ENCODE results near the gene NAPEPLD. TPM values are rescaled to one million over a fixed set of nuclear protein-coding genes. Genes with fewer than 3 reads are reported as not detected.
A peak's percentile ranks its signal among the peaks of the same experiment; 100 is the strongest.
"Not testable (repeated sequence)": the region's sequence is repeated elsewhere in the genome, so short reads cannot be mapped to it uniquely, and the experiment has no call there.

Gene NAPEPLD
- 8.4 and 8.8 TPM in 2 replicates for polyA plus RNA-seq
- 14.1 and 17.4 TPM in 2 replicates for polyA minus RNA-seq

DNA sequence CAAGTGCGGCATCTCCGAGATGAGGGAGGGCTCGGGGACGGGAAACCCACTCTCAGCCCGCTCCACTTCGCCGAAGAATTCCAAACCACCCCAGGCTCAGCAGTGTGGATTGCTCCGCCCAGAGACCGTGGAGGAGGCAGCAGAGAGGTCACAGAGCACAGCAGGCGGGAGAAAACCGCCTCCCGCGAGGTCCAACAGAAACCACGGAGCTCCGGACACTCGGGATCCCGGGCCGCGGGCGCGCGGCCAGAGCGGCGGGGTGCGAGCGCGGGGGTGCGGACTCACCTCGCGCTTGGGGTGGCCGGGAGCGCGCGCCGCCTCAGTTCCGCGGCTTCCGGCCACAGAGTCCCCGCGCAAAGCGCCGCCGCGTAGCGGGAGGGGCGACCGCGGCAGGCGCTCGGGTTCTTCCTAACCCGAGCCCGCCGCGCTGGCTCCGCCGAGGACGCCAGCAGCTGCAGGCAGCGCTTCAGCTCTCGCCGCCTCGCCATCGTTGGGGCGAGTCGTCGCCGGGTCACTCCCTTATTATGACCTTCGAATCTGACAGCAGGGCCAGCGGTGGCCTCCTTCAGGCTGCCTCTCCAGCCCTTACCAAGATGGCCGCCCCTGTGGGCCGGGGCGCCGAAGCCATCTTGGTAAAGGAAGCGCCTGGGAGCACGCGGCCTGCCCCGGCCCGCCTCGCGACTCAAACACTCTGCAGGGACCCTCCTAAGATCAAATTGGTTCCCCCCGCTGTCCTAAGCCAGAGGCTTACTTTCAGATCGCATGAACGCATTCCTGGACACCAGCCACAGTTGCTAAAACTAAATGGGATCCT is at the start of gene NAPEPLD:
Gene NAPEPLD (minus strand): TSS at position 106 of the 814 bp plus-strand sequence. CDS start 20,323 bp downstream, outside the sequence.
- Histone ChIP-seq H3K4me3 (ENCODE audit: low read length) (peak within 1 kb of the TSS; percentile 74), H2AFZ (ENCODE audit: low read depth, low read length) (peak within 1 kb of the TSS; percentile 98), H3K79me2 (replicated peaks; ENCODE audit: insufficient read depth, low read length) (peaks cover 19% of the 10 kb centered on the region), H3K9me2 (ENCODE audit: insufficient read depth, low read length) (no peaks in the 10 kb centered on the region), H3K27ac (ENCODE audit: low read length) (peak within 1 kb of the TSS; percentile 92), H3K36me3 (ENCODE audit: insufficient read depth, low read length) (no peaks in the 10 kb centered on the region), H3K27me3 (ENCODE audit: insufficient read depth, low read depth, low read length) (no peaks in the 10 kb centered on the region), H3F3A (ENCODE audit: insufficient read depth, low read length, poor library complexity, severe bottlenecking) (no peaks in the 10 kb centered on the region), H3K9me3 (ENCODE audit: low read length) (no peaks in the 10 kb centered on the region), H3K4me2 (ENCODE audit: low read length) (peak within 1 kb of the TSS; percentile 79), H3K9ac (ENCODE audit: low read length) (peak within 1 kb of the TSS; percentile 89), H4K20me1 (ENCODE audit: insufficient read depth) (no peaks in the 10 kb centered on the region)
- TF ChIP-seq CTCF (IDR thresholded peaks at IDR 0.05; ENCODE audit: poor library complexity, severe bottlenecking) (peak; percentile 37), EP300 (conservative IDR thresholded peaks at IDR 0.05; ENCODE audit: poor library complexity, severe bottlenecking) (peak; percentile 52), MXI1 (conservative IDR thresholded peaks at IDR 0.05; ENCODE audit: poor library complexity, severe bottlenecking) (peak; percentile 55), TAF1 (IDR thresholded peaks at IDR 0.05; ENCODE audit: low read depth) (peak; percentile 39), POLR2AphosphoS5 (IDR thresholded peaks at IDR 0.05) (peak; percentile 53), SMC3 (conservative IDR thresholded peaks at IDR 0.05; ENCODE audit: poor library complexity) (peak; percentile 41), RAD21 (conservative IDR thresholded peaks at IDR 0.05) (peak; percentile 44), EZH2 (IDR thresholded peaks at IDR 0.05; ENCODE audit: borderline replicate concordance, insufficient read depth, low read length, poor library complexity, severe bottlenecking) (no peak)
- TF ChIP-seq, protein P1, sequence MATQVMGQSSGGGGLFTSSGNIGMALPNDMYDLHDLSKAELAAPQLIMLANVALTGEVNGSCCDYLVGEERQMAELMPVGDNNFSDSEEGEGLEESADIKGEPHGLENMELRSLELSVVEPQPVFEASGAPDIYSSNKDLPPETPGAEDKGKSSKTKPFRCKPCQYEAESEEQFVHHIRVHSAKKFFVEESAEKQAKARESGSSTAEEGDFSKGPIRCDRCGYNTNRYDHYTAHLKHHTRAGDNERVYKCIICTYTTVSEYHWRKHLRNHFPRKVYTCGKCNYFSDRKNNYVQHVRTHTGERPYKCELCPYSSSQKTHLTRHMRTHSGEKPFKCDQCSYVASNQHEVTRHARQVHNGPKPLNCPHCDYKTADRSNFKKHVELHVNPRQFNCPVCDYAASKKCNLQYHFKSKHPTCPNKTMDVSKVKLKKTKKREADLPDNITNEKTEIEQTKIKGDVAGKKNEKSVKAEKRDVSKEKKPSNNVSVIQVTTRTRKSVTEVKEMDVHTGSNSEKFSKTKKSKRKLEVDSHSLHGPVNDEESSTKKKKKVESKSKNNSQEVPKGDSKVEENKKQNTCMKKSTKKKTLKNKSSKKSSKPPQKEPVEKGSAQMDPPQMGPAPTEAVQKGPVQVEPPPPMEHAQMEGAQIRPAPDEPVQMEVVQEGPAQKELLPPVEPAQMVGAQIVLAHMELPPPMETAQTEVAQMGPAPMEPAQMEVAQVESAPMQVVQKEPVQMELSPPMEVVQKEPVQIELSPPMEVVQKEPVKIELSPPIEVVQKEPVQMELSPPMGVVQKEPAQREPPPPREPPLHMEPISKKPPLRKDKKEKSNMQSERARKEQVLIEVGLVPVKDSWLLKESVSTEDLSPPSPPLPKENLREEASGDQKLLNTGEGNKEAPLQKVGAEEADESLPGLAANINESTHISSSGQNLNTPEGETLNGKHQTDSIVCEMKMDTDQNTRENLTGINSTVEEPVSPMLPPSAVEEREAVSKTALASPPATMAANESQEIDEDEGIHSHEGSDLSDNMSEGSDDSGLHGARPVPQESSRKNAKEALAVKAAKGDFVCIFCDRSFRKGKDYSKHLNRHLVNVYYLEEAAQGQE (IDR thresholded peaks at IDR 0.05; ENCODE audit: borderline replicate concordance): peak; percentile 60

- not testable (repeated sequence) for H2AFZ ChIP-seq (ENCODE audit: low read depth, low read length); H3K36me3 ChIP-seq (ENCODE audit: insufficient read depth, low read length); H3K4me3 ChIP-seq (ENCODE audit: low read length); H3K9ac ChIP-seq (ENCODE audit: low read length); H3K4me2 ChIP-seq (ENCODE audit: low read length); H3K27me3 ChIP-seq (ENCODE audit: insufficient read depth, low read depth, low read length); H3K27ac ChIP-seq (ENCODE audit: low read length); H3K9me2 ChIP-seq (ENCODE audit: insufficient read depth, low read length); H3K79me2 ChIP-seq (replicated peaks; ENCODE audit: insufficient read depth, low read length); H3K9me3 ChIP-seq (ENCODE audit: low read length); H4K20me1 ChIP-seq (ENCODE audit: insufficient read depth); H3F3A ChIP-seq (ENCODE audit: insufficient read depth, low read length, poor library complexity, severe bottlenecking)
Observed at GRCh38 chr7:103198079-103198478, 49.2 kb upstream of the NAPEPLD start.

- not testable (repeated sequence) for H3K9me2 ChIP-seq (ENCODE audit: insufficient read depth, low read length); H3K79me2 ChIP-seq (replicated peaks; ENCODE audit: insufficient read depth, low read length)
Observed at GRCh38 chr7:103195364-103195763, 46.5 kb upstream of the NAPEPLD start.

DNA sequence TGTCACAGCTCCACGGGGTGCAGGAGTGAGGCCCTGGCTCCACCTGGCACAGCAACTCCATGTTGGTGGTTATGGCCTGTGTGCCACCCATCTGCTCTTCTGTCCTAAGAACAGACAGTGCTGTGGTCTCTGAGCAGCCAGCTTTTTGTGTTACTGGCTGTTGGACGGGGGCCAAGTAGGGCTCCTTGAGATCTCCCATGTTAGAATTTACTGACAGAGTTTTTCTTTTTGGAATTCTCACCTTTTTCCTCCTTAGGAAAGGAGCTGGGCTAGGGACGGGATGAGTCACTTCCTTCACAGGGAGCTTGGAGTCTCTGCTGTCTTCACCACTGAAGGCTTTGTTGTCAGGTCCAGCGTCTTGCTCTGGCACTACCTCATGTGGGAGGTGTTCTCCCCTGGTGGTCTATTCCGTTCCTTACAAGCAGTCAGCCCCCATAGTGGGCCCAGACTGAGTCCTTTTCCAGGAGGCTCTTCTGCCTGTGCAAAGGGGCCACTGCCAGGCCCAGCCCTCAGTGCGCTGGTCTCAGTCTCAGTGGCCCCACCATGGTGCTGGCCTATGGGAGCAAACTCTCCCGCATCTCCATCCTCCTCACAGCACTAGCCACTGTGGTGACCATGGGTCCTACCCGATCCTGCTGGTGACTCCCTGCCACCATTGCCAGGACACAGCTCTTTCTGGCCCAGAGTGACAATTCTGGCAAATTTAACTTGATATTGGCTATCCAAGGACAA is 23.7 kb upstream of the NAPEPLD start:
- H3K9ac ChIP-seq (ENCODE audit: low read length); H3K79me2 ChIP-seq (replicated peaks; ENCODE audit: insufficient read depth, low read length); H3K9me3 ChIP-seq (ENCODE audit: low read length): not testable (repeated sequence)

More at GRCh38 chr7:103195364-103195763, 46.5 kb upstream of the NAPEPLD start:
- not testable (repeated sequence) for H3K9me3 ChIP-seq (ENCODE audit: low read length); H4K20me1 ChIP-seq (ENCODE audit: insufficient read depth); H3K27ac ChIP-seq (ENCODE audit: low read length); H3K4me3 ChIP-seq (ENCODE audit: low read length); H3K9ac ChIP-seq (ENCODE audit: low read length); H2AFZ ChIP-seq (ENCODE audit: low read depth, low read length); H3K36me3 ChIP-seq (ENCODE audit: insufficient read depth, low read length); H3K27me3 ChIP-seq (ENCODE audit: insufficient read depth, low read depth, low read length); H3F3A ChIP-seq (ENCODE audit: insufficient read depth, low read length, poor library complexity, severe bottlenecking); H3K4me2 ChIP-seq (ENCODE audit: low read length)

More for the DNA sequence above, 23.7 kb upstream of the NAPEPLD start:
- not testable (repeated sequence) for H2AFZ ChIP-seq (ENCODE audit: low read depth, low read length); H3K27ac ChIP-seq (ENCODE audit: low read length); H3K27me3 ChIP-seq (ENCODE audit: insufficient read depth, low read depth, low read length); H3K36me3 ChIP-seq (ENCODE audit: insufficient read depth, low read length); H3K9me2 ChIP-seq (ENCODE audit: insufficient read depth, low read length); H3F3A ChIP-seq (ENCODE audit: insufficient read depth, low read length, poor library complexity, severe bottlenecking); H3K4me2 ChIP-seq (ENCODE audit: low read length); H3K4me3 ChIP-seq (ENCODE audit: low read length); H4K20me1 ChIP-seq (ENCODE audit: insufficient read depth)
